ENCODE data around the gene PRIM2. TPM values are rescaled to one million over a fixed set of nuclear protein-coding genes. Genes with fewer than 3 reads are reported as not detected.

Gene PRIM2
- total and polyA plus RNA-seq, 10 of the 15 experiments (the other 5 are each of a cell fraction or from before 2014, with no cell fraction given), result 13.2 to 38.6 (median 25.1) TPM

GRCh38 chr6:57315851-57316250 lies 1.6 kb upstream of the PRIM2 start:
- H3K4me2 ChIP-seq (ENCODE audit: control insufficient read depth, insufficient read depth), result no peak overlapping the region
- peaks cover 23% of the 10 kb centered on the region for H3K79me2 ChIP-seq (ENCODE audit: control insufficient read depth, insufficient read depth, low read length)
- ATAC-seq (no peak), DNase-seq (ENCODE audit: low read depth, low spot score) (no peak), FAIRE-seq (no peak)
- SMC1A ChIA-PET (ENCODE audit: uncharacterized antibody, unreplicated experiment), result interaction anchor here (1.0 to 4.7 kb wide), 6 partner anchors 10 to 605 kb away, joined by 3 to 89 read pairs (median 4); no protein-coding TSS in a partner anchor
- BruUV-seq (replicated peaks), result no TSS peak
- peaks cover 0 to 4% of the 10 kb centered on the region in 2 experiments; a peak in 2 of 4 replicates for H3K36me3 ChIP-seq (ENCODE audit: control insufficient read depth in 2 of 2, insufficient read depth in 2 of 2, low read length in 1 of 2)
- intact Hi-C loops (cut with micrococcal nuclease; ENCODE audit: unreplicated experiment), result loop anchor here (1.0 to 5.0 kb wide), 9 partner anchors 48 to 679 kb away; partner anchors contain the start of genes BAG2 and BEND6
- peaks cover 8% of the 10 kb centered on the region; the same call in 1 of the 2 replicates for H3K4me1 ChIP-seq (ENCODE audit: control insufficient read depth, insufficient read depth, low read length)
- no peaks in the 10 kb centered on the region for H4K20me1 ChIP-seq (ENCODE audit: control insufficient read depth, insufficient read depth)
- H3K9ac ChIP-seq (ENCODE audit: control insufficient read depth, insufficient read depth, low read length), result no peak overlapping the region
- no peak overlapping the region for H2AFZ ChIP-seq (ENCODE audit: control insufficient read depth, low read depth, low read length)
- H3K27me3 ChIP-seq (replicated peaks in 1 of 2; ENCODE audit: control insufficient read depth in 2 of 2, insufficient read depth in 2 of 2, low read length in 1 of 2), result no peaks in the 10 kb centered on the region
- RAD21 ChIA-PET (ENCODE audit: unreplicated experiment), result interaction anchor here (0.8 to 5.2 kb wide), 9 partner anchors 63 to 603 kb away, joined by 3 to 44 read pairs (median 6); partner anchors contain the start of gene BEND6
- CTCF ChIA-PET, result interaction anchor here (0.5 to 6.4 kb wide), 21 partner anchors 10 to 951 kb away, joined by 3 to 200 read pairs (median 4); partner anchors contain the start of gene BEND6
- POLR2A ChIA-PET, result interaction anchor here (1.4 kb wide), 1 partner anchor 95 kb away, joined by 3 read pairs; no protein-coding TSS in a partner anchor
- no peak overlapping the region for H3K4me3 ChIP-seq
- H3K27ac ChIP-seq (ENCODE audit: control insufficient read depth, insufficient read depth), result no peak overlapping the region
- WGBS (ENCODE audit: insufficient coverage, insufficient replicate concordance, low lambda C conversion rate, missing lambda C conversion rate), result 70% methylated on average over 9 of the region's 9 CpGs
- H3K9me3 ChIP-seq (replicated peaks; ENCODE audit: control insufficient read depth, insufficient read depth, low read length), result no peaks in the 10 kb centered on the region; the same call in 2 of the 3 replicates
- in situ Hi-C loops (cut with MboI), result loop anchor here (5.0 to 10.0 kb wide), 3 partner anchors 141 to 409 kb away; partner anchors contain the start of gene BAG2
- no peak for TF ChIP-seq IRF3 (IDR thresholded peaks at IDR 0.05)
- no peak for TF ChIP-seq CHD4 (IDR thresholded peaks at IDR 0.05)
- no peak for TF ChIP-seq CREB1 (IDR thresholded peaks at IDR 0.05; ENCODE audit: low read depth)
- no peak for TF ChIP-seq YY1 (IDR thresholded peaks at IDR 0.05; ENCODE audit: low read depth, low read length)
- TF ChIP-seq CREM (IDR thresholded peaks at IDR 0.05; ENCODE audit: low read depth), result no peak
- TF ChIP-seq ATF3 (IDR thresholded peaks at IDR 0.05; ENCODE audit: borderline replicate concordance, extremely low read depth, low read depth, low read length), result no peak
- no peak for TF ChIP-seq STAT3 (IDR thresholded peaks at IDR 0.05; ENCODE audit: low read depth, low read length)
- no peak for TF ChIP-seq IRF5 (IDR thresholded peaks at IDR 0.05; ENCODE audit: borderline replicate concordance)
- no peak for TF ChIP-seq E2F4 (IDR thresholded peaks at IDR 0.05; ENCODE audit: low read depth, low read length)
- TF ChIP-seq CUX1 (IDR thresholded peaks at IDR 0.05; ENCODE audit: insufficient replicate concordance, low read depth, low read length), result no peak
- no peak for TF ChIP-seq ATF2 (IDR thresholded peaks at IDR 0.05; ENCODE audit: low read length)
- no peak for TF ChIP-seq RELA (IDR thresholded peaks at IDR 0.05; ENCODE audit: borderline replicate concordance, partially characterized antibody)
- no peak for TF ChIP-seq ZNF622 (IDR thresholded peaks at IDR 0.05)
